Hindlimb muscle (tissue), 1 donor: ENCODE data around the gene PIP4K2A. TPM values are rescaled to one million over a fixed set of nuclear protein-coding genes. Genes with fewer than 3 reads are reported as not detected.
A peak's percentile ranks its signal among the peaks of the same experiment; 100 is the strongest.
"Not testable (repeated sequence)": the region's sequence is repeated elsewhere in the genome, so short reads cannot be mapped to it uniquely, and the experiment has no call there.

Experiments
- DNase-seq: peaks from one replicate; pipeline ENCODE4 v3.0.0-alpha.2; 2013
- polyA plus RNA-seq: library from polyadenylated mRNA; unstranded; fragments of 120-200 nt; gene quantifications from one replicate; pipeline ENCODE4 v1.2.1, GENCODE V29; 2013; ENCODE audit not compliant: insufficient read length

PIP4K2A gene
- polyA plus RNA-seq: 19.9 TPM

- peak; percentile 86 for DNase-seq
Observed at GRCh38 chr10:22714479-22715289, at the start of gene PIP4K2A. TSS of gene PIP4K2A (minus strand) at chr10:22714578. CDS start at chr10:22714326, 252 bp downstream.

DNA sequence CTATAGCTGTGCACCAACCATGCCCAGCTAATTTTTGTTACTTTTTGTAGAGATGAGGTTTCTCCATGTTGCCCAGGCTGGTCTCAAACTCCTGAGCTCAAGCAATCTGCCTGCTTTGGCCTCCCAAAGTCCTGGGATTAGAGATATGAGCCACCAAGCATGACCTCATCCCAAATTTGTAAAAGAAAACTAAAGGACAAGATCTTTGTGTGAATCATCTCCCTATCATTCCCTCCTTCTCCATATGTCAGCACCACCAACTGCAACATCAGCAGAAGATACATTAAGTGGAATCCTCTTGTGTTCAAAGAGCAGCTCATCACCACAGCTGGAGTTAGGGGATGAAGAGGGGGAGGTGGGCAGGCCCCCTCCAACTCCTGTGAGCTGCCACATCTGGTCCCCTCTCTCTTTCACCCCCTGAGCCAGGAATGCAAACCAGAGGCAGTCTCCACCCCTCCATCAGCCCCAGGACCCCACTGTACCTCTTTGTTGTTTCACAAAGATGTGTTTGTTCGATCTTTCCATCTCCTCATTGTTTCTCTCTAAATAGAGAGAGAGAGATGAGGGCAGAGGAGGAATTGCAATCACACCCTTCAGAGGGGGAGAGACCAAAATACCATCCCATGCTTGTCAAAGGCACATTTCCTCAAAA, 47.3 kb upstream of the PIP4K2A start:
- no peak for DNase-seq

DNA sequence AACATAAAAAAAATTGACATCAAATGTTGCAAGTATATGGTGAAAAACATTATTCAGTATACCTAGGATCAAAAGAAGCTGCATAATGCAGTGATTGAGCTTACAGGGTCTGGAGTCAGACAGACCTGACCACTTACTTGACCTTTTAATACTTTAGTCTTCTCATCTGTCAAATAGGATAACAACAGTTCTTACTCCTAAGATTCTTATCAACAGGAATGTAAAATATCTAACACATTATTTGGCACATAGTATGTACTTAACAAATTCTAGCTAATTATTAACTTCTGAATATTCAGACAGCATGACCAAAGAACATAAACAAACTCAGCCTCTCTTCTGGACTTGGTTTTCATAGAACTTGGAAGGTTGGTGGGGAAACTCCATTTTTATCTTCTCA, 45.6 kb upstream of the PIP4K2A start:
- DNase-seq: no peak

GRCh38 chr10:22758867-22759266, 44.5 kb upstream of the PIP4K2A start:
- DNase-seq: no peak

GRCh38 chr10:22754296-22754695, 39.9 kb upstream of the PIP4K2A start:
- no peak for DNase-seq

GRCh38 chr10:22753786-22754185, 39.4 kb upstream of the PIP4K2A start:
- DNase-seq: no peak

DNA sequence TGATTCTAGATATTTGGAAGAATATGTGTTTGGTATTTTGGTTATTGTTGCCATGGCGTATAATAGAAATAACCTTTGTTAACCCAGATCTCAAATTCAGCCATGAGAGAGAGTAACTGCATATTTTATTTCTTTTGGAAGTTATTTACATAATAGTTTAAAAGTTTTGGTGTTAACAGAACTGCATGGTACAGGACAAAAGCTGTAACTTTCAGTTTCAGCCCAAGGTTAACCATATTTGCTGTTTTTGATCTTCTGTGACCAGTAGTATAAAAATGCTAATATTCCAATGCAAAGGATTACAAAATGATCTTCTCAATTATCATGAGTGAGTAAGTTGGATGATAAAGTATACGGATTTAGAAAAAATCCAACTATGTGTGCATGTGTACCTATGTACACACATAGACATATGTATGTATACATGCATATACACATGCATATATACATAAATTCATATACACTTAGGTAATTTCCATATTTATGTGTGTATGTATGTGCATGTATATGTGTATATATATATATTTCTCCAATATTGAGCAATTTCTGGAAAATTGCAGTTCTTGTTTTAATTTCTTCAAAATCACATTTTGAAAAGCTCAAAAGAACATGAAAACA, 38.0 kb upstream of the PIP4K2A start:
- DNase-seq: no peak

- DNase-seq: no peak
Observed at GRCh38 chr10:22750131-22750530, 35.8 kb upstream of the PIP4K2A start.

DNA sequence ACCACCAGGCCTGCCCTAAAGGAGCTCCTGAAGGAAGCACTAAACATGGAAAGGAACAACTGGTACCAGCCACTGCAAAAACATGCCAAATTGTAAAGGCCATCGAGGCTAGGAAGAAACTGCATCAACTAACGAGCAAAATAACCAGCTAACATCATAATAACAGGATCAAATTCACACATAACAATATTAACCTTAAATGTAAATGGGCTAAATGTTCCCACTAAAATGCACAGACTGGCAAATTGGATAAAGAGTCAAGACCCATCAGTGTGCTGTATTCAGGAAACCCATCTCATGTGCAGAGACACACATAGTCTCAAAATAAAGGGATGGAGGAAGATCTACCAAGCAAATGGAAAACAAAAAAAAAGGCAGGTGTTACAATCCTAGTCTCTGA, 30.5 kb upstream of the PIP4K2A start:
- DNase-seq: not testable (repeated sequence)

GRCh38 chr10:22742678-22743077, 28.3 kb upstream of the PIP4K2A start:
- DNase-seq: no peak

GRCh38 chr10:22741631-22742030, 27.3 kb upstream of the PIP4K2A start:
- DNase-seq: not testable (repeated sequence)

- DNase-seq: no peak
Observed at GRCh38 chr10:22740180-22740579, 25.8 kb upstream of the PIP4K2A start.

- DNase-seq: no peak
Observed at GRCh38 chr10:22737587-22737986, 23.2 kb upstream of the PIP4K2A start.

- DNase-seq: no peak
Observed at GRCh38 chr10:22736134-22736533, 21.8 kb upstream of the PIP4K2A start.

DNA sequence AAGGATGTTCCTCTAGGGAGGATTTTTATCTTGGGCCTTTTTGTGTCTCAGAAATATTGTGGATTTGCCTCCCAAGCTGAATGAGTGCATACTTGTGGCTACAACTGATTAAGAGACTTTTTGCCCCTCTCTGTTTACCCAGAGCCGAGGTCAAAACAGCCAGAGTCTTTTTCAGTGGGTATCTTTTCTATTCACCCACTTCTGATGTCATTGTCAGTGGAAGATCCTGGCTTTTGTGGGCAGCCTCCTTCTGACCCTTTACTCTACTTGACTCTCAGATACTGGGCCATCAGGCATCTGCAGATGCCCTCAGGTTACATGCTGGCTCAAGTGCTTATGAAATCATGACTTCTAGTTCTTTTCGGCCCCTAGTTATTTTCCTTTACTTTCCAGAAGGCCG, 19.6 kb upstream of the PIP4K2A start:
- no peak for DNase-seq

- DNase-seq: no peak
Observed at GRCh38 chr10:22727663-22728062, 13.3 kb upstream of the PIP4K2A start.

- no peak for DNase-seq
Observed at GRCh38 chr10:22727112-22727511, 12.7 kb upstream of the PIP4K2A start.

DNA sequence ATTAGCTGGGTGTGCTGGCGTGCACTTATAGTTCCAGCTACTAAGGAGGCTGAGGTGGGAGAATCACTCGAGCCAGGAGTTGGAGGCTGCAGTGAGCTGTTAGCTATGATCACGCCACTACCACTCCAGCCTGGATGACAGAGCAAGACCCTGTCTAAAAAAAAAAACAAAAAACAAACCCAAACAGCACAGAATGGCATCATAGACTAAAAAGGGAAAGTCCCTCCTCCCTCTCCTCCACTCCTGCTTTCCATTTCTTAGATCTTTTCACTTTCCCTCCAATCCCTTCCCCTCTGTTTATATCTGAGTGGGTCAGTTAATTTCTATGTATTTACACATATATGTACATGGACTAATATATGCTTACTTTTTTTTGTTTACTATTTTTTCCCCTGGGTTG, 10.4 kb upstream of the PIP4K2A start:
- DNase-seq: no peak

DNA sequence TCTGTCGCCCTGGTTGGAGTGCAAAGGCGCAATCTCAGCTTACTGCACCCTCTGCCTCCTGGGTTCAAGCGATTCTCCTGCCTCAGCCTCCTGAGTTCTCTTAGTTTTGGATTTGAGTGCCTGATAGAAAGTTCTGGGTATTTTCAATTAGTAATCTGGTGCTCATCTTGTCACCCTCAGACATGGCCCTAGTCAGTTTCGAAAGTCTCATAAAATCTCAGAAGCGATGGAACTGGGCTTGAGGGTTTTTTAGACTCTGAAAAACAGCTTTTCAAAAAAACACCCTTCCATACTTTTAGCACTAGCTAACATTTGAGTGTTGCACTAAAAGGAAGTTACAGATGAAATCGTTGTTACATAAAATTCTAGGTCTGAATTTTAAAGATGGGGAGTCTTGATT, 9.4 kb upstream of the PIP4K2A start:
- DNase-seq: no peak

DNA sequence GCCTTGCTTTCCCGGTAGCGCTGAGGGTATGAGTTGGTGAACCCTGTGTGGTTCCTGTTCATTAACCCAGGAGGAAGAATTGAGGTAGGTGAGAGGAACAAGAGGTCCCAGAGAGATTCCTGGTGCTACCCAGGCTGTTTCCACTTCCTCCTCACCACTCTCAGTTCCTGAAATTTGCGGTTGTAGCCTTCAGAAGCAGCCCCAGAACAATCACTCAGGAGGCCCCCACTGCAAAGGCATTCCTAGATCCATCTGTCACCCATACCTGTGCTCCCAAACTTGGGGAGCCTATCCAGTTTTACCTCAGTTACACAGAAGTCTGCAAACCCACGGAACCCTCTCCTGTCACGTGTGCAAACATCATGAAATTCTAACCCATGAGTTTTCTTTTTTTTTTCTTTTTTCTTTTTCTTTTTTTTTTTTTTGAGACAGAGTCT, 9.0 kb upstream of the PIP4K2A start:
- DNase-seq: no peak

DNA sequence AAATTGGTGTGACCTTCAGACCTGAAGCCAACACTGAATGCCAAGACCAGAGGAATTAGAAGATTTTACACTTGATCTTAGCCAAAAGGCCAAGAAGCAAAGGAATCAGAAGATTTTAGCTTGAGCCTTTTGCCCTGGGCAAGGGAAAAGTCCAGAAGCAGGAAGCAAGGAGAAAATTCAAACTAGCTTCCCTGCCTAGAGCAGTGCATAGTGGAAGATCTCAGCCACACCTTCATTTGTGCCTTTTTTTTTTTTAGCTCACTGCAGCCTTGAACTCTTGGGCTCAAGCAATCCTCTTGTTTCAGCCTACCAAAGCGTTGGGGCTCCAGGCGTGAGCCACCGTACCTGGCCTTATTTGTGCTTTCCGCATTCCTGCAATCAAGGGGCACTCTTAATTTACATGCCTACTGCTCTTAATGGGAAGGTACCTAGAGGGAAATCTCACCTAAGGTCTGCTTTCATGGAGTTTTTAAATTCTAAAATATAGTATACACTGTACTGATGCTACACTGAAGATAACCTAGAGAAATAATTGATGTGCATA, 8.3 kb upstream of the PIP4K2A start:
- no peak for DNase-seq

DNA sequence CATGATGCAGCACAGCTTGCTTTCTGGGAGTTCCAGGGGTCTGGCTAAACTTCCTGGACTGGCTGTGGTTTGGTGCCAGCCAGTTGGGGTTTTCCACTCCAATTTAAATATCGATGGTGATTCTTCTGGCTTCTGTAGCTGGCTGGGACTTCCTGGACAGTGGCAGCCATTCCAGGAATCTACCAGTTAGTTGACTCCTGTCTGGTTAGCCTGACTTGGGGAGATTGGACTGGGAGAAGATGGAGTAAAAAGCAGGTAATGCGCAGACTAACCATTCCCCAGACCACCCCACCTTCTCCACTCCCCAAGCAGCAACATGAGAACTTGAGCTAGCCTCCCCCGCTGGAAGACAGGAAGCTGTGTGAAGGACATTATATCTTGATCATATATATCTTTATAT, 6.3 kb upstream of the PIP4K2A start:
- no peak for DNase-seq

DNA sequence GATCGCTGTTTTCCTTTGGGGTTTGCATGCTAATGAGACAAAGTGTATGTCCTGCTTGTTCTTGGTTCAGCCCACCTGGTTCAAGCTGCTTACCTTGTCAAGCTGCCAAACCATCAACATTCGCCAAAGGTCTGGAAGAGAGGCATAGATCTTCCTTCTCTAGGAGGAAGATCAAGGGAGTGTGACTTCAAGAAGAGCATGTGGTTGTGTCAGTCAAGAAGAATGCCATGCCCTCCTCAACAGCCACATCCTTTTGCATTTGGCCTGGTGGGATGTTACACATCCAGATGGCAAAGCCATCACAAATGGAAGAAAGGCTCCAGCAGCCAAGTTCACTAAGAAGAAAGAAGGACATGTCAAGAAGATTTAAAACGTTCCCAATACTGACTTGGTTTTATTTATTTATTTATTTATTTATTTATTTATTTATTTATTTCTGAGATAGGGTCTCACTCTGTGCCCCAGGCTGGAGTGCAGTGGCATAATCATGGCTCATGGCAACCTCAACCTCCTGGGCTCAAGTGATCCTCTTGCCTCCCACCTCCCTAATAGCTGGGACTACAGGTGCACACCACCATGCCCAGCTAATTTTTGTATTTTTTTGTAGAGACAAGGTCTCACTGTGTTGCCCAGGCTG, 5.1 kb upstream of the PIP4K2A start:
- DNase-seq: no peak
